HG02943 (cell line): ENCODE measurements around the gene ARL8B.

Experiments
- ATAC-seq: cut with Tn5 transposase; IDR thresholded peaks from one replicate; pipeline ENCODE4 v1.9.1; 2021; ENCODE audit warnings: mild to moderate bottlenecking, low read depth, moderate library complexity; ENCODE audit not compliant: unreplicated experiment

Gene ARL8B

DNA sequence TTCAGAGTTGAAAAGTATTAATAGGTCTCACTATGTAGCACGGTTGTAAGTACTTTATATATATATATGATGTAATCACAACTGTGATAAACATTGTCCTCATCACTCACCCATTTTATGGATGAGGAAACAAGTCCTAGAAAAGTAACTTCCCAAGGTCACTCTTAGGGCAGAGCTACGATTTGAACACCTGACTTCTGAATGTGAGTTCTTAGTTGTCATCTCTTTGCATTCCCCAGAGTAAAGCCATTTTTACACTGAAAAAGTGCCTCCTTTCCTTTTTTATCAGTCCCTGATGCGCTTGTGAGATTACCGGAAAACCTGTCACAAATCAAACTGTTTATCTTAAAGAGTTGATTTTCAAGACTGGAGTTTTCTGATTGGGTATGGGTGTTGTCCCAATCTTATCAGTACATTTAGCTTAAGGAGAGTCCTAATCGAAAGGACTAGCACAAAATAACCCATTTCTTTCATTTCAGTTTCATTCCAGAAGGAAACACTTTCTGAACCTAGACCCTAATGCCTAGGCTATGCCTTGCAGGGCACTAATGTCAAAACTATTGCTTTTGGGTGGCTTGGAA is 63.1 kb downstream of the ARL8B start:
- no peak for ATAC-seq

DNA sequence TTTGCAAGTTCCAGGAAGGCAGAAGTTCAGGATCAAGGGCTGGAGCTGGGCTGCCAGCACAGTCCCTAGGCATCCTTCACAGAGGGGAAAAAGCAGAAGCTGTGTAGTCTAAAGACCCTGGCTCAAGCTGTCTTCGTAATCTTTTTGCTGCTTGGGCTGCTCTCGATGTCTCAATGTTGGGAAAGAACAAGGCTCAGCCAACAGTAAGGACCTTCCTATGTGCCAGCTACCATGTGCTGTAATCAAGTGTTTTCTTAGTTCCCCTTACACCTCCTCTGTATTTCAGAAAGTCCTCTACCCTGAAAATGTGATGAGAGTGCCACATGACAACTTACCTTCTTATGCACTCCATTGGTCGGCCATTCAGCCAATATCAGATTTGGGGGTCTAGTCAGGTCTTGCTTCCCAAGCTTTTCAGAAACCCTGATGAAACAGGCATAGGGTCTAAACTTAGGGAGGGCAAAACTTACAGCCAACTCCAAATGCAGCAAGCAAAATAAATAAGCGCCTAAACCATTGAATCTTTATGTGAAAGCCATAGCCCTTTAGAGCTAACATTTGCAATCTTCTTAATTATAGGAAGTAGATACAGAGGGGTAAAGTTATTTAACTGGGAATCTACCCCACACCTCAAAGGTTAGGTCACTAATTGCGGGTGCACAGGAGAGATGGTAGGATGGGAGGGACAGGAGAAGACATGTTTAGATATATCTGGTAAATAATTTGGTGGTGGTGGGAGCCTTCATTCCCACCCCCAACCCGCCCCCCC is 64.2 kb downstream of the ARL8B start:
- no peak for ATAC-seq

- no peak for ATAC-seq
These were observed 64.7 kb downstream of the ARL8B start for GRCh38 chr3:5186858-5187155.

DNA sequence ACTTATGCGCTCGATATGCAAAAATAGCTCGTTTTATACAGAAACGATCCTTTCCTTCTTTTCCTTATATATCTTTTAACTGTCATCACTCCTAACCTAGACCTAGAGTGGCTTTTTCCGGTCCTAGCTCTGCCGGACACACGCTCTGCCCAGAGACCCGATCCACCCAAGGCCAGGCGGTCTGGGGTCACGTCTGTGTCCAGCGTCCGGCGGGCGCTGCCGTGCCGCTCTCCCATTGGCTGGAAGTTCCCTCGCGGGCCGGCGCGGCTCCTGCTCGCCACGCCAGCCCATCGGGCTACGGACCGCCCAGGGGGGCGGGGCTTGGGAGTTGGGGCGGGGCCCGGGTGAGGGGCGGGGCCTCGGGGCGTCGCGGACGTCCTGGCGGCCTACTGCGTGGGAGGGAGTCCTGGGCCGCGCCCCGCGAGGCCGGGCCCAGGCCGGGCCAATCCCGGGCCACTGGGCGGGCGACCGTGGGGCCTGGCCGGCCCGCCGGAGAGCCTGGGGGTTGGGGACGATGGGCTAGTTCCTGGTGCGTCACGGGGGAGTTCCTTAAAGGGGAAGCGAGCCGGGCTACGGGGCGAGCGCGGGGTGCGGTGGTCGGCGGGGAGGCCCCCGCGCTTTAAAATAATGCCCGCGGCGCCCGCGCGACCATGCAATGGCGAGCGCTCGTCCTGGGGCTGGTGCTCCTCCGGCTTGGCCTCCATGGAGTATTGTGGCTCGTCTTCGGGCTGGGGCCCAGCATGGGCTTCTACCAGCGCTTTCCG is 65.2 kb downstream of the ARL8B start, which contains the start of gene EDEM1:
Gene EDEM1, plus strand, starts transcription at position 552 of the 764 bp plus-strand sequence. Its CDS starts 99 bp downstream, at position 651.
- ATAC-seq: peak; percentile 78

DNA sequence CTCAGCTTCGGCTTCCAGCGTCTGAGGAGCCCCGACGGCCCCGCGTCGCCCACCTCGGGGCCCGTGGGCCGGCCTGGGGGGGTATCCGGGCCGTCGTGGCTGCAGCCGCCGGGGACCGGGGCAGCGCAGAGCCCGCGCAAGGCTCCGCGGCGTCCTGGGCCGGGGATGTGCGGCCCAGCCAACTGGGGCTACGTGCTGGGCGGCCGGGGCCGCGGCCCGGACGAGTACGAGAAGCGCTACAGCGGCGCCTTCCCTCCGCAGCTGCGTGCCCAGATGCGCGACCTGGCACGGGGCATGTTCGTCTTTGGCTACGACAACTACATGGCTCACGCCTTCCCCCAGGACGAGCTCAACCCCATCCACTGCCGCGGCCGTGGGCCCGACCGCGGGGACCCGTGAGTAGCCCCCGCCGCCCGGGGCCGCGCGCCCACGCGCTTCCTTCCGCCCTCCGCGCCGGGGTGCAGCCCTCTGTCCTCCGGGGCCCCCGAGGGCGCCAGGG is 65.9 kb downstream of the ARL8B start:
- peak; percentile 15 for ATAC-seq

DNA sequence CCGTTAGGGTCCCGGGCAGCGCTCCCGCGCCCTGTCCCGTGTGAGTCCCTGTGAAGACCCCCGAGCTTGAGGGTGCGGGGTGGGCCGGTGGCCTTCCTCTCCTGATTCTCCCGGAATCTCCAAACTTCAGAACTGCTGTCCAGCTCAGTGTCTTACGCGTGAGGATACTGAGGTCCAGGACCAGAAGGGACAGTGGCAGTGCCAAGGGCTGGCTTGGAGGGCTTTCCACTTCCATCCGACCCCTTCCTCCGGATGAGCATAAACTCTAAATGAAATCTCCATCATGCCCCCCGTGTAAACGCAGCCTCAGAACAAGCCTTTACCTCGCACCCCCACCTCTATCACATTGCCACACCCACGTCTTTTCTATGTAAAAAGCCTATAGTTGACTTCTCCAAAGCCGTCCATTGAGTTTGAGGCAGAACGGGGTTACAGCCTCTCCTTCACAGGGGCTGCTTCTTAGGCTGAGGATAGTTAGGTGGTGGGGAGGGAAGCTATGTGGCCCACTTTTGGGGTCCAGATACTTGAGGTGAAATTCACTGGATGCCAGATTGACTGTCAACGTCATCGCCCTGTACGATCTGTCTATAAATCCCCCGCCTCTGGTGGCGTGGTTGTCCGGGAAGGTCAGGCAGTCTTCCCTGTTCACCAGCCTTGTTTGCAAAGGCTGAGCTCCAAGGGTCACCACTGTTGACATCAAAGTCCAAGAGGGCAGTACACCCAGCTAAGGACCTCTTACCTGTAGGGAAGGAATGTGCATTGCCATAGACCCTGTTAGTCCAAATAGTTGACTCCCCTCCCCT is 66.5 kb downstream of the ARL8B start:
- no peak for ATAC-seq

- ATAC-seq: no peak
These were observed 68.2 kb downstream of the ARL8B start for GRCh38 chr3:5190147-5190791.

DNA sequence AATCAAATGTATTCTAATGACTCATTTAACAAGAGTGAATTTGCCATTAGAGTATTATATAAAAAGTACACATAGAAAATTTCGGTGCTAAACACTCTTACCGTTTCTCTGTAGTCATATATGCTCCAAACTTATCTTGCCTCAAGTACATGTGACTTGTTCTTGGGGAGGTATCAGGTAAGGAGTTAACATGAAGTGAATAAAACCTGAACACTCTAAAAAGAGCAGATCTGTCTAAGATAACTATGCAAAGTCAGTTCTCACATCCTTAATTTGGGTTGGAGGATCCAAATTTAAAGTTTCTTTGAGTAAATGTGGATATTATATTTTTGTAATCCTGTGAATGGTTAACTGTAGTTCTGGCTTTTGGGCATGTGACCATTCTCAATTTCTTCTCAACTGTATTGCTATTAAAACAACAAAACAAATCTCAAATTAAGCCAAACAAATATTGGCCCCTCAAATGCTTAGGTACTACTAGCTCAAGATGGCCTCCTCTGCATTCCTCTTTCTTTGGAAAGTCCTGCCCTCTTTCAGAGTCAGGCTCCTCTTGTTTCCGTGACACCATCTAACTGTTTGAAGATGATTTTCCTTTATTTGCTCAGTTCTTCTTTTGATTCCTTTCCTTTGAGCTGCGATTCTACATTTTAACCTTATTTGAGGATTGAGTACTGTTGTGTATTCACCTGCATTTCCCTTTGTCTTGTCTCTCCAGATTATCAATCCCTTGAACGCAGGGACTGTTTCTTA is 69.6 kb downstream of the ARL8B start:
- no peak for ATAC-seq

GRCh38 chr3:5192571-5193365 is 70.7 kb downstream of the ARL8B start:
- no peak for ATAC-seq

GRCh38 chr3:5194341-5194740 is 72.2 kb downstream of the ARL8B start:
- ATAC-seq: no peak

DNA sequence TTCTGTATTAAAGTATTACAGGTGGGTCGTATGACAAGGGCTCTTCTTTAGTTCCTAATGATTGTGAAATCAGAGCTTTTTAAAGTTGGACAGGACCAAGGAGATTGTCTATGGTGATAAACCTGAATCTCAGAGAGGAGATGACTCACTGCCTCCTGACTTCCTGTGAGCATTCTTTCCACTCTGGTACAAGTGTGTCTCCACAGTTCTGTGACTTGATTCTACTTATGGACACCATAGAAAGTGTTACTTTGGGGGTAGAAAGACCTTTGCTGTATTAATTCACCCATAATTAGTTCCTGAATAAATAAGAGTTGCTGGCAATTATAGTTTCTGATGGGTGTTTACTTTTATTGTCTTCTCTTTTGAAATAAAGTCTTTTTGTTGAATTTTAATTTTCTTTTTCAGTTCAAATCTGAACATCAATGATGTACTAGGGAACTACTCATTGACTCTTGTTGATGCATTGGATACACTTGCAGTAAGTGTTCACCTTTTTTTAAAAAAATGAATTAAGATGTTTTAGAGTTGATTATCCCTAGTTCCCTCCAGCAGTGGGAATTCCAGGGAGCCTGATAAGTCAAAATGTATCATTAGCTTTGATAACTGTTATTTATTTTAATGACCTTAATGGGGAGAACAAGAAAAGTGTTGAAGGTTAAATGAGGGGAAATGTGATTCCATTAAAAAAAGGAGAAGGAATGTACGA is 72.9 kb downstream of the ARL8B start:
- no peak for ATAC-seq

- ATAC-seq: no peak
These were observed 73.5 kb downstream of the ARL8B start for GRCh38 chr3:5195605-5196004.

- ATAC-seq: no peak
These were observed 74.9 kb downstream of the ARL8B start for GRCh38 chr3:5197022-5197421.

DNA sequence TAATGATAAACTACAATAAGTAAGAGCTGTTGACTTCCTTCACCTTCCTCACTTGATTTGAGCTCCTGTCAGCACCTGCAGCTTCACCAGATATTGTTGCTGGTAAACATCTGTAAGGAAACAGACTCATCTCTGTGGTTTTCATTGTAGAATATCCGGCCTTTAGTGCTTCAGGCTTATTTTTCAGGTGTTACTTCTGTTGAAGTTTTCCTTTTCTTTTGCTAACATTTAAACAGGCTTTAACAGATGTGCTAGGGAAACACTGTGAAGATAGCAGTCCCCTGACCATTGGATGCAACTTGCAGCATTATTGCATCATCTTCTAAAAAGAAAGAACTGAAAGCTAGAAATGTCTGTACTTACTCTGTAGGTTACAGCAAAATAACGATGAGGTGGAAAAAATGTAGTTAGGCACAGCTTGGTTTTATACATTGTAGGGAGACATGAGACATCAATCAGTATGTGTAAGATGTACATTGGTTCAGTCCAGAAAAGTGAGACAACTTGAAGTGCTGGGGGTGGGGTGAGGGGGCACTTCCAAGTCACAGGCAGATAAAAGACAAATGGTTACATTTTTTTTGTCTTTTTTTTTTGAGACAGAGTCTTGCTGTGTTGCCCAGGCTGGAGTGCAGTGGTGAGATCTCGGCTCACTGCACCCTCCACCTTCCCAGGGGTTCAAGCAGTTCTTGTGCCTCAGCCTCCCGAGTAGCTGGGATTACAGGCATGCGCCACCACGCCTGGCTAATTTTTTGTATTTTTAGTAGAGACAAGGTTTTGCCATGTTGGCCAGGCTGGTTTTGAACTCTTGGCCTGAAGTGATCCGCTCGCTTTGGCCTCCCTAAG is 75.6 kb downstream of the ARL8B start:
- peak; percentile 67 for ATAC-seq

GRCh38 chr3:5198313-5198677 is 76.2 kb downstream of the ARL8B start:
- ATAC-seq: no peak

- ATAC-seq: no peak
These were observed 77.1 kb downstream of the ARL8B start for GRCh38 chr3:5198986-5199731.

- ATAC-seq: no peak
These were observed 79.4 kb downstream of the ARL8B start for GRCh38 chr3:5201536-5201935.
